ENCODE results near the gene S1PR1.

- TF ChIP-seq EZH2 (IDR thresholded peaks at IDR 0.05; ENCODE audit: low read length), result no peak
- TF ChIP-seq, protein P1, sequence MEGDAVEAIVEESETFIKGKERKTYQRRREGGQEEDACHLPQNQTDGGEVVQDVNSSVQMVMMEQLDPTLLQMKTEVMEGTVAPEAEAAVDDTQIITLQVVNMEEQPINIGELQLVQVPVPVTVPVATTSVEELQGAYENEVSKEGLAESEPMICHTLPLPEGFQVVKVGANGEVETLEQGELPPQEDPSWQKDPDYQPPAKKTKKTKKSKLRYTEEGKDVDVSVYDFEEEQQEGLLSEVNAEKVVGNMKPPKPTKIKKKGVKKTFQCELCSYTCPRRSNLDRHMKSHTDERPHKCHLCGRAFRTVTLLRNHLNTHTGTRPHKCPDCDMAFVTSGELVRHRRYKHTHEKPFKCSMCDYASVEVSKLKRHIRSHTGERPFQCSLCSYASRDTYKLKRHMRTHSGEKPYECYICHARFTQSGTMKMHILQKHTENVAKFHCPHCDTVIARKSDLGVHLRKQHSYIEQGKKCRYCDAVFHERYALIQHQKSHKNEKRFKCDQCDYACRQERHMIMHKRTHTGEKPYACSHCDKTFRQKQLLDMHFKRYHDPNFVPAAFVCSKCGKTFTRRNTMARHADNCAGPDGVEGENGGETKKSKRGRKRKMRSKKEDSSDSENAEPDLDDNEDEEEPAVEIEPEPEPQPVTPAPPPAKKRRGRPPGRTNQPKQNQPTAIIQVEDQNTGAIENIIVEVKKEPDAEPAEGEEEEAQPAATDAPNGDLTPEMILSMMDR (optimal IDR thresholded peaks at IDR 0.05 in 1 of 3, IDR thresholded peaks at IDR 0.05 in 1 of 3, conservative IDR thresholded peaks at IDR 0.05 in 1 of 3; ENCODE audit: extremely low read depth in 1 of 3, insufficient read depth in 2 of 3, low read length in 3 of 3), result no peak
Observed at GRCh38 chr1:101216623-101217022, 20.2 kb upstream of the S1PR1 start.
